K562 treated with DMSO at 1 percent for 24 hours (cell line): ENCODE measurements around the gene MYO1H. TPM values are rescaled to one million over a fixed set of nuclear protein-coding genes. Genes with fewer than 3 reads are reported as not detected.

Source experiments
- total RNA-seq: library from RNA; unstranded; fragments of 300-600 nt; gene quantifications from 2 replicates; pipeline ENCODE4 v1.2.3, GENCODE V29; 2022; ENCODE audit warnings: low read depth; ENCODE audit not compliant: insufficient read depth

MYO1H gene
- not detected in 2 replicates for total RNA-seq

GRCh38 chr12:109347589-109347988 is at the start of gene MYO1H:
Gene MYO1H, plus strand, starts transcription at chr12:109347900. Its CDS starts 61 bp downstream, at chr12:109347961.

GRCh38 chr12:109308534-109309380 is 38.9 kb upstream of the MYO1H start, which contains the start of gene FOXN4:
Gene FOXN4, minus strand, starts transcription at chr12:109309284. Its CDS starts 963 bp downstream, at chr12:109308321.

GRCh38 chr12:109477185-109477962 is 129.7 kb downstream of the MYO1H start, which contains the start of the genes KCTD10 and UBE3B:
Gene KCTD10, minus strand, starts transcription at chr12:109477300. Its CDS starts 38 bp downstream, at chr12:109477262.
Gene UBE3B, plus strand, starts transcription at chr12:109477634. Its CDS starts 5,918 bp downstream, at chr12:109483552.

Other genes starting within 250 kb of the MYO1H start
- 8.3 and 8.8 TPM in 2 replicates for gene ACACB, start 231.3 kb upstream of the MYO1H start, total RNA-seq
- not detected in 2 replicates for gene FOXN4, start 38.6 kb upstream of the MYO1H start, total RNA-seq
- 15.2 and 17.6 TPM in 2 replicates for gene KCTD10, start 129.4 kb downstream of the MYO1H start, total RNA-seq
- 19.7 and 27.3 TPM in 2 replicates for gene UBE3B, start 129.7 kb downstream of the MYO1H start, total RNA-seq
- gene MMAB, start 225.6 kb downstream of the MYO1H start, total RNA-seq: 44.6 and 44.7 TPM in 2 replicates
- gene MVK, start 225.9 kb downstream of the MYO1H start, total RNA-seq: 46.5 and 49.7 TPM in 2 replicates